DND-41 (cell line): Measurements from ENCODE around the gene ABCA12.

ENCODE experiments used
- ATAC-seq: fragments of 200-7000 bp; cut with Tn5 transposase; 3 replicates; pipeline ENCODE4 v1.9.1; 2021; ENCODE audit warnings: low read depth; ENCODE audit not compliant: insufficient read depth
- DNase-seq: peaks from one replicate; pipeline ENCODE4 v3.0.0-alpha.2; 2020
- H2AFZ ChIP-seq: 2 replicates; pipeline ENCODE4 v1.6.0; 2012; ENCODE audit warnings: low read depth, low read length
- H3K27ac ChIP-seq: 2 replicates; pipeline ENCODE4 v1.5.1; 2012; ENCODE audit warnings: low read length, inconsistent platforms
- H3K27me3 ChIP-seq: fragments of 200-600 bp; sonication (generic); 2 replicates; pipeline ENCODE4 v1.6.0; 2012; ENCODE audit warnings: low read length, mild to moderate bottlenecking, inconsistent platforms; ENCODE audit not compliant: insufficient read depth, poor library complexity
- H3K36me3 ChIP-seq: 2 replicates; pipeline ENCODE4 v1.5.1; 2012; ENCODE audit warnings: low read length, inconsistent platforms; ENCODE audit not compliant: insufficient read depth
- H3K4me1 ChIP-seq: 2 replicates; pipeline ENCODE4 v1.5.1; 2012; ENCODE audit warnings: mild to moderate bottlenecking, low read length; ENCODE audit not compliant: insufficient read depth
- H3K4me2 ChIP-seq: 2 replicates; pipeline ENCODE4 v1.6.0; 2012; ENCODE audit warnings: mild to moderate bottlenecking, moderate library complexity, low read length, inconsistent platforms; ENCODE audit not compliant: insufficient read depth
- H3K4me3 ChIP-seq, 2 experiments: fragments of 200-600 bp in 1 of 2; shearing (Covaris generic) in 1 of 2; 2 replicates each; pipeline ENCODE4 v1.5.1; 2012 to 2016; ENCODE audit warnings: inconsistent platforms in 2 of 2, low read length in 2 of 2, mild to moderate bottlenecking in 2 of 2, low read depth in 1 of 2, moderate library complexity in 1 of 2
- H3K79me2 ChIP-seq: 2 replicates; pipeline ENCODE4 v1.6.0; 2012; ENCODE audit warnings: low read length, inconsistent platforms; ENCODE audit not compliant: insufficient read depth
- H3K9ac ChIP-seq: 2 replicates; pipeline ENCODE4 v1.6.0; 2012; ENCODE audit warnings: low read depth, mild to moderate bottlenecking, inconsistent platforms, low read length, moderate library complexity
- H3K9me3 ChIP-seq: 2 replicates; pipeline ENCODE4 v1.5.1; 2012; ENCODE audit warnings: low read length, moderate library complexity, mild to moderate bottlenecking, inconsistent platforms; ENCODE audit not compliant: insufficient read depth, severe bottlenecking
- H4K20me1 ChIP-seq: 2 replicates; pipeline ENCODE4 v1.6.0; 2012; ENCODE audit warnings: low read length; ENCODE audit not compliant: insufficient read depth
- EZH2 ChIP-seq: IDR thresholded peaks from 3 replicates; pipeline ENCODE4 v1.6.1; 2012; ENCODE audit warnings: borderline replicate concordance, low read depth, mild to moderate bottlenecking, moderate library complexity, low read length, inconsistent platforms; ENCODE audit not compliant: severe bottlenecking
- TF ChIP-seq, protein P1 (sequence below): IDR thresholded peaks from 2 replicates; pipeline ENCODE4 v1.5.1; 2012; ENCODE audit warnings: borderline replicate concordance, low read length, moderate library complexity, mild to moderate bottlenecking; ENCODE audit not compliant: poor library complexity, severe bottlenecking; ENCODE audit errors: extremely low read depth

Gene ABCA12

GRCh38 chr2:214904176-214904575 lies 234.2 kb downstream of the ABCA12 start:
- no peak overlapping the region for H3K27ac ChIP-seq
- no peak overlapping the region for H3K9ac ChIP-seq
- H3K4me1 ChIP-seq, result no peaks in the 10 kb centered on the region
- no peaks in the 10 kb centered on the region for H3K27me3 ChIP-seq
- no peak for ATAC-seq
- DNase-seq, result no peak
- no peak overlapping the region for H3K4me2 ChIP-seq
- no peaks in the 10 kb centered on the region for H3K79me2 ChIP-seq
- H2AFZ ChIP-seq, result no peak overlapping the region
- no peaks in the 10 kb centered on the region for H4K20me1 ChIP-seq
- no peaks in the 10 kb centered on the region for H3K36me3 ChIP-seq
- H3K4me3 ChIP-seq, result no peak overlapping the region
- TF ChIP-seq EZH2, result no peak
- no peaks in the 10 kb centered on the region for H3K9me3 ChIP-seq

DNA sequence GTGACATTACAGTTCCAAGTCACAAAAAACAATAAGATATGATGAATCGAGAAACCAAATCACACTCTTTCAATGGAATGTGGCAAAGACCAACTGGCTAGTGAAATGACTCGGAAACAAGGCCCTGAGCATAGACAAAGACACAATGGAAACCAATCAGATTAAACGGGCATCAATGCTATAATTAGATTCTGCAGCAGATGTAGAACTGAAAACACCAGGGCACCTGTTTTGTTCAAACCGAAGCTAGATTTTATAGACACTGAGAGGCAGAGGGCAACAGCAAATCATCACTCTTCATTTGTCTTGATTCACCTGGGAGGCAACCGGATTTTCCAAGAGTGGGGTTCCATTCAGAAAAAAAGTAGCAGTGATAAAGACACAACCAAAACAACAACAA lies 236.1 kb downstream of the ABCA12 start:
- ATAC-seq, result no peak
- Histone ChIP-seq H3K9ac (no peak overlapping the region), H3K79me2 (no peaks in the 10 kb centered on the region), H4K20me1 (no peaks in the 10 kb centered on the region), H2AFZ (no peak overlapping the region), H3K27ac (no peak overlapping the region), H3K36me3 (no peaks in the 10 kb centered on the region), H3K4me3 (no peak overlapping the region), H3K4me1 (no peaks in the 10 kb centered on the region), H3K9me3 (no peaks in the 10 kb centered on the region), H3K27me3 (no peaks in the 10 kb centered on the region), H3K4me2 (no peak overlapping the region)
- TF ChIP-seq EZH2, result no peak
- TF ChIP-seq, protein P1, sequence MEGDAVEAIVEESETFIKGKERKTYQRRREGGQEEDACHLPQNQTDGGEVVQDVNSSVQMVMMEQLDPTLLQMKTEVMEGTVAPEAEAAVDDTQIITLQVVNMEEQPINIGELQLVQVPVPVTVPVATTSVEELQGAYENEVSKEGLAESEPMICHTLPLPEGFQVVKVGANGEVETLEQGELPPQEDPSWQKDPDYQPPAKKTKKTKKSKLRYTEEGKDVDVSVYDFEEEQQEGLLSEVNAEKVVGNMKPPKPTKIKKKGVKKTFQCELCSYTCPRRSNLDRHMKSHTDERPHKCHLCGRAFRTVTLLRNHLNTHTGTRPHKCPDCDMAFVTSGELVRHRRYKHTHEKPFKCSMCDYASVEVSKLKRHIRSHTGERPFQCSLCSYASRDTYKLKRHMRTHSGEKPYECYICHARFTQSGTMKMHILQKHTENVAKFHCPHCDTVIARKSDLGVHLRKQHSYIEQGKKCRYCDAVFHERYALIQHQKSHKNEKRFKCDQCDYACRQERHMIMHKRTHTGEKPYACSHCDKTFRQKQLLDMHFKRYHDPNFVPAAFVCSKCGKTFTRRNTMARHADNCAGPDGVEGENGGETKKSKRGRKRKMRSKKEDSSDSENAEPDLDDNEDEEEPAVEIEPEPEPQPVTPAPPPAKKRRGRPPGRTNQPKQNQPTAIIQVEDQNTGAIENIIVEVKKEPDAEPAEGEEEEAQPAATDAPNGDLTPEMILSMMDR, result no peak
- DNase-seq, result no peak

DNA sequence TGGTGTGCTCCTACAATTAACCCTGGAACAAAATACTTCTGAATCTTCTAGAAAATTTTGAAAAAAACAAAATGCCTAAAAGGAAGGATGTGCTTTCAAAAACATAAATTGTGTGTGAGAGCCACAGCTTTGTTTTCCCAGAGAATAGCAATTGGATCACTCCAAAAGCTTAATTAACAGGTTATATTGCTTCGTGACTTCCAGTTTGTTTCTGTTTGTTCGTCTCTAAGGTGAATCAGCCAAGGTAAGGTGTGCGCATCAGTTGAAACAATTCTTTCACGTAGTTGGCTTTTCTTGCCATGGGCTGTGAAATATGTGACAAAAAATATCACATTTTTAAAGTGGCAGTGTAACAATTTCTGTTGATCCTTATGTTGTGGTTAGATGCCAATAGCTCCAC lies 238.7 kb downstream of the ABCA12 start:
- Histone ChIP-seq H3K4me3 (no peak overlapping the region), H3K27me3 (no peaks in the 10 kb centered on the region), H3K4me2 (no peak overlapping the region), H3K9ac (no peak overlapping the region), H3K79me2 (no peaks in the 10 kb centered on the region), H3K9me3 (no peaks in the 10 kb centered on the region), H3K36me3 (no peaks in the 10 kb centered on the region), H3K4me1 (no peaks in the 10 kb centered on the region), H3K27ac (no peak overlapping the region), H4K20me1 (no peaks in the 10 kb centered on the region), H2AFZ (no peak overlapping the region)
- TF ChIP-seq, protein P1, result no peak
- no peak for TF ChIP-seq EZH2
- ATAC-seq (no peak), DNase-seq (no peak)

DNA sequence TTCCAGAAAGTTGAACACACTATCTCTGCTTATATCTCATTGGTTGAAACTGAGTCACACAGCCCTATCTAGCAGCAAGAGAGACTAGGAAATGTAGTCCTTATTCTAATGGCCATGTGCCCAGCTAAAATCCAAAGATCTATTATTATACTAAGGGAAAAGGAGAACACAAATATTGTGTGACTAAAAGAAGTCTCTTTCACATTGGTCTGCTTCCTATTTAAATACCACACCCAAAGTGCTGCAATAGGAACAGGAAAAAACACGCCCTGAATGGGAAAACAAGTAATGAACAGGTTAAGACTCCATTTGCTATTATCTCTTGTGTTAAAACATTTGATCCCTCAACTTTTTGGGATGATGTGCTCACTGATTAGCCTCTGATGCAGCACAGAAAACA lies 242.2 kb downstream of the ABCA12 start:
- H3K36me3 ChIP-seq, result no peaks in the 10 kb centered on the region
- no peak overlapping the region for H2AFZ ChIP-seq
- no peak overlapping the region for H3K4me3 ChIP-seq
- H4K20me1 ChIP-seq, result no peaks in the 10 kb centered on the region
- H3K79me2 ChIP-seq, result no peaks in the 10 kb centered on the region
- H3K27ac ChIP-seq, result no peak overlapping the region
- no peaks in the 10 kb centered on the region for H3K4me1 ChIP-seq
- DNase-seq (no peak), ATAC-seq (no peak)
- no peak for TF ChIP-seq EZH2
- TF ChIP-seq, protein P1, result no peak
- H3K9me3 ChIP-seq, result no peaks in the 10 kb centered on the region
- no peak overlapping the region for H3K4me2 ChIP-seq
- H3K9ac ChIP-seq, result no peak overlapping the region
- no peaks in the 10 kb centered on the region for H3K27me3 ChIP-seq
